CD4-positive, alpha-beta T cell (primary cell): ENCODE measurements around the gene NEURL2. TPM values are rescaled to one million over a fixed set of nuclear protein-coding genes. Genes with fewer than 3 reads are reported as not detected.

Experiments
- ATAC-seq: fragments of 200-7000 bp; cut with Tn5 transposase; one replicate; pipeline ENCODE4 v1.10.0; 2022; ENCODE audit warnings: mild to moderate bottlenecking; ENCODE audit not compliant: poor library complexity
- CTCF ChIA-PET: fragments of 350-600 bp; sonication (Branson Sonifier 250); formaldehyde crosslinking; loops from one replicate; lab custom pipeline; 2021; ENCODE audit warnings: antibody characterized with exemption, inconsistent platforms; lab: Charles Lee
- POLR2A ChIA-PET: fragments of 350-600 bp; sonication (Branson Sonifier 250); formaldehyde crosslinking; loops from one replicate; lab custom pipeline; 2021; ENCODE audit warnings: antibody characterized with exemption, inconsistent platforms; lab: Charles Lee
- DNase-seq, 14 experiments: peaks; one replicate each; pipeline ENCODE4 v3.0.0-alpha.2; 2013 to 2020; ENCODE audit warnings: mixed read lengths in 2 of 14
- H3K27ac ChIP-seq, 2 donors: one replicate each; pipeline versions ENCODE4 v1.5.1 to v1.7.0; 2013; ENCODE audit warnings: low read length in 2 of 2, low read depth in 1 of 2, mild to moderate bottlenecking in 1 of 2
- H3K27me3 ChIP-seq, 2 experiments: 1 replicate in 1 of 2; 2 replicates in 1 of 2; pipeline versions ENCODE4 v1.6.1 to v1.7.0; 2013; ENCODE audit warnings: low read length in 2 of 2, control low read depth in 1 of 2, mild to moderate bottlenecking in 1 of 2, moderate library complexity in 1 of 2; ENCODE audit not compliant: insufficient read depth in 2 of 2, control insufficient read depth in 1 of 2
- H3K36me3 ChIP-seq: one replicate; pipeline ENCODE4 v1.6.1; 2013; ENCODE audit warnings: low read length, control low read depth; ENCODE audit not compliant: insufficient read depth
- H3K4me1 ChIP-seq: one replicate; pipeline ENCODE4 v1.6.1; 2013; ENCODE audit warnings: low read length, control low read depth; ENCODE audit not compliant: insufficient read depth
- H3K4me3 ChIP-seq: one replicate; pipeline ENCODE4 v1.5.1; 2013; ENCODE audit warnings: mild to moderate bottlenecking, low read length, moderate library complexity
- H3K9me3 ChIP-seq, 2 experiments: 1 replicate in 1 of 2; 2 replicates in 1 of 2; pipeline versions ENCODE4 v1.6.1 to v1.7.0; 2013; ENCODE audit warnings: low read length in 2 of 2, mild to moderate bottlenecking in 2 of 2, control low read depth in 1 of 2, moderate library complexity in 1 of 2; ENCODE audit not compliant: control insufficient read depth in 1 of 2, insufficient read depth in 1 of 2
- H3K27ac Mint-ChIP-seq: one replicate; pipeline ENCODE4 v1.8.0; 2020; ENCODE audit warnings: mixed read lengths
- H3K27me3 Mint-ChIP-seq: one replicate; pipeline ENCODE4 v1.8.0; 2021; ENCODE audit warnings: mixed read lengths
- H3K36me3 Mint-ChIP-seq: one replicate; pipeline ENCODE4 v1.8.0; 2021; ENCODE audit warnings: low read depth, mixed read lengths
- H3K4me1 Mint-ChIP-seq: one replicate; pipeline ENCODE4 v1.8.0; 2021; ENCODE audit warnings: low read depth, mixed read lengths
- H3K4me3 Mint-ChIP-seq: one replicate; pipeline ENCODE4 v1.8.0; 2020; ENCODE audit warnings: mild to moderate bottlenecking, mixed read lengths
- H3K9me3 Mint-ChIP-seq: one replicate; pipeline ENCODE4 v1.8.0; 2020; ENCODE audit warnings: mixed read lengths
- CTCF ChIP-seq: fragments of 200-600 bp; IDR thresholded peaks from one replicate; pipeline ENCODE4 v1.8.0; 2022; ENCODE audit warnings: antibody characterized with exemption, mild to moderate bottlenecking
- intact Hi-C, 2 experiments: fragments of 100-400 bp; cut with DNase I in 1 of 2; cut with micrococcal nuclease in 1 of 2; formaldehyde crosslinking; loops; one replicate each; pipeline versions ENCODE4 v1.15.1 to v1.9.0; 2023 to 2025; cut with DNase I, micrococcal nuclease
- total RNA-seq, 174 experiments: library from RNA in 2 of 174; stranded (reverse) in 2 of 174; gene quantifications; one replicate each; pipeline ENCODE4 v1.2.3 and lab custom pipeline; 2021 to 2026

Gene NEURL2
- total RNA-seq, 2 experiments from 2014 or later: 1.5 to 2.5 TPM

GRCh38 chr20:45918182-45918737 lies 27.3 kb upstream of the NEURL2 start:
- no peak overlapping the region for H3K4me3 Mint-ChIP-seq
- Histone ChIP-seq H3K9me3 (no peaks in the 10 kb centered on the region), H3K27ac (no peak overlapping the region), H3K27me3 (peaks cover 5 to 15% of the 10 kb centered on the region in 2 experiments), H3K4me1 (no peaks in the 10 kb centered on the region), H3K4me3 (no peak overlapping the region), H3K36me3 (no peaks in the 10 kb centered on the region)
- no peaks in the 10 kb centered on the region for H3K9me3 Mint-ChIP-seq
- H3K4me1 Mint-ChIP-seq: no peaks in the 10 kb centered on the region
- CTCF ChIA-PET: interaction anchor here (1.0 kb wide), 1 partner anchor 15 kb away, joined by 3 read pairs; no protein-coding TSS in a partner anchor
- H3K27me3 Mint-ChIP-seq: peaks cover 41% of the 10 kb centered on the region
- no peak overlapping the region for H3K27ac Mint-ChIP-seq
- no peaks in the 10 kb centered on the region for H3K36me3 Mint-ChIP-seq
- intact Hi-C loops: no loop called here
- POLR2A ChIA-PET: no interaction called here
- ATAC-seq (no peak), DNase-seq (no peak)
- TF ChIP-seq CTCF: no peak

- H3K27me3 Mint-ChIP-seq: peaks cover 41% of the 10 kb centered on the region
- Histone ChIP-seq H3K27me3 (peaks cover 5 to 15% of the 10 kb centered on the region in 2 experiments), H3K36me3 (no peaks in the 10 kb centered on the region), H3K27ac (no peak overlapping the region), H3K4me1 (no peaks in the 10 kb centered on the region), H3K9me3 (no peaks in the 10 kb centered on the region), H3K4me3 (no peak overlapping the region)
- ChIA-PET POLR2A (no interaction called here), CTCF (interaction anchor here (1.0 kb wide), 1 partner anchor 16 kb away, joined by 3 read pairs; no protein-coding TSS in a partner anchor)
- no peaks in the 10 kb centered on the region for H3K36me3 Mint-ChIP-seq
- no peaks in the 10 kb centered on the region for H3K4me1 Mint-ChIP-seq
- no peak for TF ChIP-seq CTCF
- no peak overlapping the region for H3K4me3 Mint-ChIP-seq
- intact Hi-C loops: no loop called here
- no peaks in the 10 kb centered on the region for H3K9me3 Mint-ChIP-seq
- DNase-seq (no peak), ATAC-seq (no peak)
- no peak overlapping the region for H3K27ac Mint-ChIP-seq
These were observed 26.8 kb upstream of the NEURL2 start for GRCh38 chr20:45917790-45918141.

- peaks cover 40% of the 10 kb centered on the region for H3K27me3 Mint-ChIP-seq
- H3K27me3 ChIP-seq: peaks cover 14 to 26% of the 10 kb centered on the region in 2 experiments
These were observed 22.1 kb upstream of the NEURL2 start for GRCh38 chr20:45913116-45913515.

More at GRCh38 chr20:45913116-45913515, 22.1 kb upstream of the NEURL2 start:
- Mint-ChIP-seq H3K9me3 (no peaks in the 10 kb centered on the region), H3K36me3 (no peaks in the 10 kb centered on the region), H3K4me1 (peaks cover 14% of the 10 kb centered on the region), H3K4me3 (no peak overlapping the region), H3K27ac (no peak overlapping the region)
- POLR2A ChIA-PET: no interaction called here
- CTCF ChIA-PET: no interaction called here
- Histone ChIP-seq H3K4me3 (no peak overlapping the region), H3K27ac (no peak overlapping the region), H3K36me3 (no peaks in the 10 kb centered on the region), H3K9me3 (no peaks in the 10 kb centered on the region), H3K4me1 (peaks cover 23% of the 10 kb centered on the region)
- intact Hi-C loops: no loop called here
- TF ChIP-seq CTCF: no peak
- ATAC-seq (no peak), DNase-seq (peak in 2 of 14 experiments; percentile 38 to 56)
